Measurements from ENCODE around the gene SLK. TPM values are rescaled to one million over a fixed set of nuclear protein-coding genes. Genes with fewer than 3 reads are reported as not detected.

Gene SLK
- total RNA-seq, 1 donor from 2014 or later = 27.5 TPM

GRCh38 chr10:104066945-104067344 lies 100.0 kb downstream of the SLK start:
- Histone ChIP-seq H3K9me3 (ENCODE audit: insufficient read depth, low read depth, low read length) (no peaks in the 10 kb centered on the region), H3K36me3 (ENCODE audit: insufficient read depth, low read length) (no peaks in the 10 kb centered on the region), H3K4me1 (ENCODE audit: insufficient read depth, low read length) (no peaks in the 10 kb centered on the region), H3K4me3 (ENCODE audit: insufficient read depth, low read depth, low read length) (no peak overlapping the region), H3K27ac (ENCODE audit: low read depth, low read length) (no peak overlapping the region), H3K79me2 (ENCODE audit: insufficient read depth, low read length) (no peaks in the 10 kb centered on the region), H3K4me2 (ENCODE audit: low read length) (no peak overlapping the region), H2AFZ (ENCODE audit: low read depth, low read length) (no peak overlapping the region), H3K9ac (ENCODE audit: low read length) (no peak overlapping the region), H3K27me3 (ENCODE audit: insufficient read depth, low read length) (peaks cover 10% of the 10 kb centered on the region), H4K20me1 (ENCODE audit: insufficient read depth, low read length) (no peaks in the 10 kb centered on the region)
- no peak for DNase-seq (ENCODE audit: low read depth)
- no peak for TF ChIP-seq EZH2 (IDR thresholded peaks at IDR 0.05; ENCODE audit: insufficient read depth, low read length)
- Mint-ChIP-seq H3K4me3 (ENCODE audit: unreplicated experiment) (no peak overlapping the region), H3K27me3 (ENCODE audit: low read depth, unreplicated experiment) (peaks cover 17% of the 10 kb centered on the region), H3K4me1 (ENCODE audit: low read depth, unreplicated experiment) (peaks cover 7% of the 10 kb centered on the region), H3K27ac (ENCODE audit: unreplicated experiment) (no peak overlapping the region), H3K36me3 (ENCODE audit: low read depth, unreplicated experiment) (no peaks in the 10 kb centered on the region), H3K9me3 (ENCODE audit: unreplicated experiment) (peaks cover 3% of the 10 kb centered on the region)
- no peak for FAIRE-seq

- H3K27me3 ChIP-seq (ENCODE audit: insufficient read depth, low read length) = peaks cover 11% of the 10 kb centered on the region
- no peaks in the 10 kb centered on the region for H3K36me3 ChIP-seq (ENCODE audit: insufficient read depth, low read length)
- no peak for FAIRE-seq
- H4K20me1 ChIP-seq (ENCODE audit: insufficient read depth, low read length) = no peaks in the 10 kb centered on the region
- H3K4me3 ChIP-seq (ENCODE audit: insufficient read depth, low read depth, low read length) = no peak overlapping the region
- H3K9me3 ChIP-seq (ENCODE audit: insufficient read depth, low read depth, low read length) = no peaks in the 10 kb centered on the region
- H3K27ac Mint-ChIP-seq (ENCODE audit: unreplicated experiment) = peak overlapping the region; percentile 8
- H2AFZ ChIP-seq (ENCODE audit: low read depth, low read length) = no peak overlapping the region
- H3K27ac ChIP-seq (ENCODE audit: low read depth, low read length) = no peak overlapping the region
- H3K4me1 Mint-ChIP-seq (ENCODE audit: low read depth, unreplicated experiment) = peaks cover 7% of the 10 kb centered on the region
- no peaks in the 10 kb centered on the region for H3K4me1 ChIP-seq (ENCODE audit: insufficient read depth, low read length)
- peaks cover 17% of the 10 kb centered on the region for H3K27me3 Mint-ChIP-seq (ENCODE audit: low read depth, unreplicated experiment)
- H3K4me3 Mint-ChIP-seq (ENCODE audit: unreplicated experiment) = no peak overlapping the region
- H3K4me2 ChIP-seq (ENCODE audit: low read length) = peak overlapping the region; percentile 35
- no peaks in the 10 kb centered on the region for H3K36me3 Mint-ChIP-seq (ENCODE audit: low read depth, unreplicated experiment)
- no peaks in the 10 kb centered on the region for H3K79me2 ChIP-seq (ENCODE audit: insufficient read depth, low read length)
- no peak for TF ChIP-seq CTCF (IDR thresholded peaks at IDR 0.05; ENCODE audit: insufficient read depth, low read depth, low read length)
- TF ChIP-seq EZH2 (IDR thresholded peaks at IDR 0.05; ENCODE audit: insufficient read depth, low read length) = no peak
- no peak for DNase-seq (ENCODE audit: low read depth)
- H3K9me3 Mint-ChIP-seq (ENCODE audit: unreplicated experiment) = peaks cover 3% of the 10 kb centered on the region
- no peak overlapping the region for H3K9ac ChIP-seq (ENCODE audit: low read length)
Observed at GRCh38 chr10:104067525-104067924, 100.6 kb downstream of the SLK start.

- no peaks in the 10 kb centered on the region for H3K79me2 ChIP-seq (ENCODE audit: insufficient read depth, low read length)
- no peak overlapping the region for H3K9ac ChIP-seq (ENCODE audit: low read length)
- H3K27ac ChIP-seq (ENCODE audit: low read depth, low read length) = no peak overlapping the region
- no peak overlapping the region for H2AFZ ChIP-seq (ENCODE audit: low read depth, low read length)
- TF ChIP-seq CTCF (IDR thresholded peaks at IDR 0.05; ENCODE audit: insufficient read depth, low read depth, low read length) (no peak), EZH2 (IDR thresholded peaks at IDR 0.05; ENCODE audit: insufficient read depth, low read length) (no peak)
- Mint-ChIP-seq H3K36me3 (ENCODE audit: low read depth, unreplicated experiment) (no peaks in the 10 kb centered on the region), H3K4me3 (ENCODE audit: unreplicated experiment) (no peak overlapping the region), H3K4me1 (ENCODE audit: low read depth, unreplicated experiment) (peaks cover 7% of the 10 kb centered on the region), H3K27ac (ENCODE audit: unreplicated experiment) (no peak overlapping the region), H3K9me3 (ENCODE audit: unreplicated experiment) (peaks cover 3% of the 10 kb centered on the region), H3K27me3 (ENCODE audit: low read depth, unreplicated experiment) (peaks cover 13% of the 10 kb centered on the region)
- H3K4me1 ChIP-seq (ENCODE audit: insufficient read depth, low read length) = no peaks in the 10 kb centered on the region
- no peak for DNase-seq (ENCODE audit: low read depth)
- H3K9me3 ChIP-seq (ENCODE audit: insufficient read depth, low read depth, low read length) = no peaks in the 10 kb centered on the region
- H3K4me2 ChIP-seq (ENCODE audit: low read length) = no peak overlapping the region
- H3K36me3 ChIP-seq (ENCODE audit: insufficient read depth, low read length) = no peaks in the 10 kb centered on the region
- H3K4me3 ChIP-seq (ENCODE audit: insufficient read depth, low read depth, low read length) = no peak overlapping the region
- peaks cover 11% of the 10 kb centered on the region for H3K27me3 ChIP-seq (ENCODE audit: insufficient read depth, low read length)
- no peaks in the 10 kb centered on the region for H4K20me1 ChIP-seq (ENCODE audit: insufficient read depth, low read length)
- no peak for FAIRE-seq
Observed at GRCh38 chr10:104069613-104070012, 102.7 kb downstream of the SLK start.
